Body of pancreas (tissue), 4 donors: ENCODE measurements around the gene IGSF9. TPM values are rescaled to one million over a fixed set of nuclear protein-coding genes. Genes with fewer than 3 reads are reported as not detected.
"Not testable (repeated sequence)": the region's sequence is repeated elsewhere in the genome, so short reads cannot be mapped to it uniquely, and the experiment has no call there.

ENCODE experiments used
- ATAC-seq: fragments of 150-250 bp; one replicate; pipeline ENCODE4 v1.9.1; 2016
- DNase-seq, 4 donors: peaks; one replicate each; pipeline ENCODE4 v3.0.0-alpha.2; 2019
- H3K27ac ChIP-seq, 4 donors: fragments of 200-600 bp; sonication (generic); 1 replicate in 3 of 4; 2 replicates in 1 of 4; pipeline versions ENCODE4 v1.5.1 to v1.6.1; 2016 to 2019; ENCODE audit warnings: mild to moderate bottlenecking in 1 of 4, mixed read lengths in 1 of 4, moderate library complexity in 1 of 4
- H3K27me3 ChIP-seq, 2 donors: fragments of 200-600 bp; sonication (generic); one replicate each; pipeline ENCODE4 v1.6.0; 2016; ENCODE audit warnings: mild to moderate bottlenecking in 1 of 2
- H3K36me3 ChIP-seq, 2 donors: fragments of 200-600 bp; sonication (generic); replicated peaks in 1 of 2; 2 replicates each; pipeline ENCODE4 v1.5.1; 2016; ENCODE audit warnings: low read depth in 2 of 2; ENCODE audit not compliant: insufficient read depth in 1 of 2
- H3K4me1 ChIP-seq: fragments of 200-600 bp; sonication (generic); one replicate; pipeline ENCODE4 v1.6.0; 2016
- H3K4me3 ChIP-seq, 2 donors: fragments of 200-600 bp; sonication (generic); 1 replicate in 1 of 2; 2 replicates in 1 of 2; pipeline ENCODE4 v1.5.1; 2016 to 2019
- H3K9me3 ChIP-seq, 3 donors: fragments of 200-600 bp; sonication (generic); 1 replicate in 2 of 3; 2 replicates in 1 of 3; pipeline ENCODE4 v1.5.1; 2016
- POLR2A ChIP-seq, 3 donors: fragments of 450-650 bp; IDR thresholded peaks; one replicate each; pipeline ENCODE4 v1.6.1; 2016; ENCODE audit warnings: antibody characterized with exemption in 3 of 3, mild to moderate bottlenecking in 2 of 3
- WGBS, 2 donors: methylation state at CpG; one replicate each; pipeline ENCODE4 v1.1.5; 2017; 5-methylcytosine and 5-hydroxymethylcytosine counted together
- intact Hi-C: fragments of 100-400 bp; cut with DNase I; formaldehyde crosslinking; loops from one replicate; pipeline ENCODE4 v1.15.1; 2023
- total RNA-seq, 2 donors: library from RNA; depleted of rRNA; stranded (reverse); fragments of >200 nt; gene quantifications; one replicate each; pipeline ENCODE4 v1.1.0, GENCODE V29; 2016
- TF ChIP-seq, protein P1 (sequence below), 7 experiments: fragments of 450-650 bp in 4 of 7; fragments of 200-600 bp in 3 of 7; sonication (generic) in 3 of 7; IDR thresholded peaks; one replicate each; pipeline ENCODE4 v1.5.1; 2016 to 2019; ENCODE audit warnings: antibody characterized with exemption in 7 of 7

Gene IGSF9
- total RNA-seq, 2 donors from 2014 or later = 2.3 to 4.9 TPM

DNA sequence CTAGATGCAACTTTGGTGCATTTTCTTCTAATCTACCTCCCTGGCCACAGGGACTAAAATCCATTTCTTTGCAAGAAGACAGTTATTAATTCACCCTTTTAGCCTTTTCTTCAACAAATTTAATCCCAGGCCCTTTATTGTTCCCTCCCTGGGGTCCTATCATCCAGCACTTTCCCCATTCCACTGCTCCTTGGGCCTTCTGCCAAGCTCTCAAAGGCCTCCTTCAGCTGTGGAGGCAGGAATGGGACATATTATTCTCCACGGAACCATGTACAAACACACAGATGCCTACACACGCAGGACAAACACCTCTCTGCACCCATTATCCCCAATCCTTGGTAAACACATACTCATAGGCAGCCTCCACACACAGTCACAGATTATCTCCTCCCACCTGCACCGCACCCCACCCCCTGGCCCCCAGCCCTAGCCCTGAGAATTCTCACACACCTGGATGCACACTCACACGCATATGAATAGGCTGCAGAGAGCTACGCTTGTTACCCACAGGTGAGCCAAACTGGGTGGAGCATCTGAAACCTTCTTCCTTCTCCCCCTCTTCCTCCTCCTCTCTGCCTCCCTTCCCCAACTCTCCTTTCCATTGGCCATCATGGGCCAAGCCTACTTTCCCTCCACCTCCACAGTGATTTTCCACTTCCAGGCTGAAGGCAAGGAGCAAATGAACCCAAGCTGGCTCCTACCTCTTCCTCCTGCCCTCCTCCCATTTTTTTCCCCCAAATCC, 31.8 kb downstream of the IGSF9 start:
- Histone ChIP-seq H3K27me3 (no peaks in the 10 kb centered on the region), H3K27ac (peak overlapping the region; percentile 53 to 79 (median 67)), H3K4me3 (no peak overlapping the region), H3K9me3 (no peaks in the 10 kb centered on the region), H3K36me3 (peaks cover under 1 to 5% of the 10 kb centered on the region in 2 donors), H3K4me1 (peaks cover 75% of the 10 kb centered on the region)
- intact Hi-C loops = no loop called here
- WGBS, 2 donors = 37 to 39% methylated on average over 5 of the region's 5 CpGs
- peak in 1 of 3 donors; percentile 14 for TF ChIP-seq POLR2A (IDR thresholded peaks at IDR 0.05)
- TF ChIP-seq, protein P1, sequence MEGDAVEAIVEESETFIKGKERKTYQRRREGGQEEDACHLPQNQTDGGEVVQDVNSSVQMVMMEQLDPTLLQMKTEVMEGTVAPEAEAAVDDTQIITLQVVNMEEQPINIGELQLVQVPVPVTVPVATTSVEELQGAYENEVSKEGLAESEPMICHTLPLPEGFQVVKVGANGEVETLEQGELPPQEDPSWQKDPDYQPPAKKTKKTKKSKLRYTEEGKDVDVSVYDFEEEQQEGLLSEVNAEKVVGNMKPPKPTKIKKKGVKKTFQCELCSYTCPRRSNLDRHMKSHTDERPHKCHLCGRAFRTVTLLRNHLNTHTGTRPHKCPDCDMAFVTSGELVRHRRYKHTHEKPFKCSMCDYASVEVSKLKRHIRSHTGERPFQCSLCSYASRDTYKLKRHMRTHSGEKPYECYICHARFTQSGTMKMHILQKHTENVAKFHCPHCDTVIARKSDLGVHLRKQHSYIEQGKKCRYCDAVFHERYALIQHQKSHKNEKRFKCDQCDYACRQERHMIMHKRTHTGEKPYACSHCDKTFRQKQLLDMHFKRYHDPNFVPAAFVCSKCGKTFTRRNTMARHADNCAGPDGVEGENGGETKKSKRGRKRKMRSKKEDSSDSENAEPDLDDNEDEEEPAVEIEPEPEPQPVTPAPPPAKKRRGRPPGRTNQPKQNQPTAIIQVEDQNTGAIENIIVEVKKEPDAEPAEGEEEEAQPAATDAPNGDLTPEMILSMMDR (IDR thresholded peaks at IDR 0.05) = no peak
- DNase-seq = peak; percentile 61 to 86 (median 81)
- ATAC-seq = peak; percentile 55

DNA sequence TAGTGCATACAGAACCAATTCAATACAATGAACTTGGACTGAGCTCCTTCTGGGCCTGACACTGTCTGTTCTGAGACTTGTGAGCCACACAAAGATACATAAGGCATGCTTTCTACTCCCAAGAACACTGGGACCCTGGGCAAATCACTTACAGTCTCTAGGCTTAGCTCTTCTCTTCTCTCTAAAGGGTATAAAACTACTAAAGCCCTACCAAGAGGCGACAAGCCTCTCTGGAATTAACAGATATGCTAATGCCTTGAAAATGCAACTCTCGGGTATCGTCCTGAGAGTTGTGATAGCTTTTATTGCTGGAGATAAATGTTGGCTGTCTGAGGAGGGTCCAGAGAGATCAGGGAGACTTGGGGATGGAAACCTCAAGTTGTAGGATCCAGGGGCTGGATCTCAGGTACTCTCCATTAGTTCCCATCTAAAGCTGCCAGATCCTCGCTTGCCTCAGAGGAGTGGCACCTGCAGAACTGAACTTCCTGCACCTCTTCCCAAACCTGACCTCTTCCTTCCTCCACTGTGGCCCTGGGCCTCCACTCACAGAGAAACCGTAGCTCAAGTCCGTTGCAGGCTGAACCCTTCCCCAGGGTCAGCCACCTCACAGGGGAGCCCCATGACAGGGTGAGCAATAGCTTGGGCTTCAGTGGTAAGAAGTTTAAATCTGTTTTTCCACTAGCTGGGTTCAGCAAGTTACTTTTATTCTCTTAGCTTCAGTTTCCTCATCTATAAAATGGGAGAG, 33.9 kb downstream of the IGSF9 start:
- no peak for ATAC-seq
- peaks cover 62% of the 10 kb centered on the region for H3K4me1 ChIP-seq

DNA sequence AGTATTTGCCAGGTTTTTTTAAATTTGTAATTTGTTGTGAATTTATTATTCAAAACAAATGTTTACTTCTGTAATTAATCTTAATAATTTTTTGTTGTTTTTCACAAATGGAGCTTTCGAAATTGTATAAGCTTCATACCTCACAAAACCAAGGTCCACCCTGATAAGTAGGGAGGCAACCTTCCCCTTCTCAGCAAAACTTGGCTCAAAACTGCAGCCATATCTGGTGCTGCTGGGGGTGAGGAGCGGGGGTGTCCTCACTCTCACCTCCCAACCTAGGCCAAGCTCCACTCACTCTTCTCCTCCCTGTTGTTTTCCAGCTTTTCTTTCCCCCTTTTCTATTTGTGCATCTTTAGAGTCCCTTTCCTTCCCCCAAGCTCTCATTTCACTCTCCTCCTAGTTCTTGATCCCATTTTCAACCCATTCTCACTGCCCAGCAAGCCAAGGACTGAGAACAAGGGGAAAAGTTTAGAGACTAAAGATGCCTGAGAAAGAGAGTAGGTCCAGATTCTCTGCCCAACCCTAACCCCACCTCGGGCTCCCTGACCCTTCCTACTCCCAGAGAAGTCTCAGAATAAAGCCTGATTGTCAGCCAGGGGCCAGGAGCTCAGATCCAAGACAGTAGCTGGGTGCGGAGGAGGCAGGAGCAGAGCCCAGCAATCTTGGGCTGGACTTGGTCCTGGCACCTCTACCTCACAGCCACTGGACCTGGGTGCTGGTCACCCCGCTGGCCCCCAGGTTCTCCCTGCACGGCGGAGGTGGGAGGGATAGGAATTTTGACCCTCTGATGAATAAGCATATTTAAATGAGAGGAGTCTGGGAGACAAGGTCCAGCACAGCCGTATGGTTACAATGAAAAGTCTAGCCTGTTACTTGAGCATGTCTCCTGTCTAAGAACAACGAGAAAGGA, 37.1 kb downstream of the IGSF9 start:
- intact Hi-C loops = no loop called here
- H3K36me3 ChIP-seq = no peaks in the 10 kb centered on the region
- ATAC-seq = no peak
- no peak overlapping the region for H3K27ac ChIP-seq
- TF ChIP-seq, protein P1 (IDR thresholded peaks at IDR 0.05) = no peak
- no peak for TF ChIP-seq POLR2A (IDR thresholded peaks at IDR 0.05)
- peaks cover 35% of the 10 kb centered on the region for H3K4me1 ChIP-seq
- DNase-seq = no peak
- H3K4me3 ChIP-seq = no peak overlapping the region
- no peaks in the 10 kb centered on the region for H3K27me3 ChIP-seq
- no peaks in the 10 kb centered on the region for H3K9me3 ChIP-seq
- 59 to 68% methylated on average over 9 of the region's 9 CpGs for WGBS, 2 donors

More for the DNA sequence above, 33.9 kb downstream of the IGSF9 start:
- H3K4me3 ChIP-seq = no peak overlapping the region
- WGBS, 2 donors = 52 to 81% methylated on average over 6 of the region's 6 CpGs
- no peak for DNase-seq
- TF ChIP-seq, protein P1 (IDR thresholded peaks at IDR 0.05) = no peak
- no peak for TF ChIP-seq POLR2A (IDR thresholded peaks at IDR 0.05)
- no peaks in the 10 kb centered on the region for H3K27me3 ChIP-seq
- H3K27ac ChIP-seq = peak overlapping the region in 3 of 4 donors; percentile 56 to 77 (median 73)
- no peaks in the 10 kb centered on the region for H3K36me3 ChIP-seq
- H3K9me3 ChIP-seq = no peaks in the 10 kb centered on the region
- intact Hi-C loops = no loop called here

DNA sequence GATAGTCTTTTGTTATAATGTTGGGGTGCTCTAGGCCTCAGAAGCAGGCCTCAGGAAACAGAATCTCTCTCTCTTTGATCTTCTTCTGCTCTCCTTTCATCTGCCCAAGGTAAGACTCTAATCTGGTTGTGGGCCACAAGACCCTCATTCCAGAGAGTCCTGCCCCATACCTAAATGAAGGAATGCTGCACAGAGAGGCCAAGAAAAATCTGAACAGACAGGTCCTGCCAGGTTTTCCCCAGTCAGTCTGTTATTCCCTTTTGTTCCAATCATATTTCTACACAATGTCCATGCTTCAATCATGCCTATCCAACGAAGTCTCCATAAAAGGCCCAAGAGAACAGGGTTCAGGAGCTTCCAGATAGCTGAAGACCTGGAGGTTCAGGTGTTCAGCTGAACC, 38.5 kb downstream of the IGSF9 start:
- H3K4me3 ChIP-seq = no peak overlapping the region
- H3K4me1 ChIP-seq = peaks cover 32% of the 10 kb centered on the region
- TF ChIP-seq, protein P1 (IDR thresholded peaks at IDR 0.05) = no peak
- no peak for TF ChIP-seq POLR2A (IDR thresholded peaks at IDR 0.05)
- H3K27ac ChIP-seq = no peak overlapping the region
- intact Hi-C loops = no loop called here
- no peak for DNase-seq
- H3K36me3 ChIP-seq = no peaks in the 10 kb centered on the region
- ATAC-seq = no peak
- H3K9me3 ChIP-seq = no peaks in the 10 kb centered on the region
- 30 to 43% methylated on average over 1 of the region's 1 CpG for WGBS, 2 donors
- H3K27me3 ChIP-seq = no peaks in the 10 kb centered on the region

DNA sequence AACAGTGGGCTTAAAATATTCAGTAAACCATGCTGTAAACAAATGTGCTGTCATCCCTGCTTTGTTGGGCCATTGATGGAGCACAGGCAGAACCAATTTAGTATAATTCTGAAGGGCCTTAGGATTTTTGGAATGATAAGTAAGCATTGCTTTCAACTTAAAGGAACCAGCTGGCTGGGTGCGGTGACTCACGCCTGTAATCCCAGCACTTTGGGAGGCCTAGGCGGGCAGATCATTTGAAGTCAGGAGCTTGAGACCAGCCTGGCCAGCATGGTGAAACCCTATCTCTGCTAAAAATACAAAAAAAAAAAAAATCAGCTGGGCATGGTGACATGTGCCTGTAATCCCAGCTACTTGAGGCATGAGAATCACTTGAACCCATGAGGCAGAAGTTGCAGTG, 41.4 kb downstream of the IGSF9 start:
- intact Hi-C loops, H3K27me3 ChIP-seq, H3K9me3 ChIP-seq, DNase-seq, H3K36me3 ChIP-seq, H3K4me3 ChIP-seq, H3K27ac ChIP-seq, ATAC-seq: not testable (repeated sequence)
- WGBS, 2 donors = 82 to 96% methylated on average over 3 of the region's 3 CpGs
- H3K4me1 ChIP-seq = peaks cover 27% of the 10 kb centered on the region
